SJSA1 (cell line): ENCODE measurements around the gene RPL27. TPM values are rescaled to one million over a fixed set of nuclear protein-coding genes. Genes with fewer than 3 reads are reported as not detected.
"Not testable (repeated sequence)": the region's sequence is repeated elsewhere in the genome, so short reads cannot be mapped to it uniquely, and the experiment has no call there.

Experiments used
- DNase-seq, 2 experiments: peaks; one replicate each; pipeline ENCODE4 v3.0.0-alpha.2; 2015 to 2020; ENCODE audit warnings: low spot score in 2 of 2, low read depth in 1 of 2
- H3K27ac ChIP-seq: fragments of 250-450 bp; sonication (Bioruptor Pico); 2 replicates; pipeline ENCODE4 v1.5.1; 2020; ENCODE audit warnings: mild to moderate bottlenecking, moderate library complexity
- H3K27me3 ChIP-seq: fragments of 250-450 bp; sonication (Bioruptor Pico); replicated peaks from 2 replicates; pipeline ENCODE4 v1.5.1; 2020; ENCODE audit warnings: mild to moderate bottlenecking, moderate library complexity
- H3K36me3 ChIP-seq: fragments of 250-450 bp; sonication (Bioruptor Pico); 2 replicates; pipeline ENCODE4 v1.5.1; 2020; ENCODE audit warnings: mild to moderate bottlenecking
- H3K4me1 ChIP-seq: fragments of 250-450 bp; sonication (Bioruptor Pico); replicated peaks from 2 replicates; pipeline ENCODE4 v1.6.1; 2021; ENCODE audit warnings: mild to moderate bottlenecking
- H3K4me3 ChIP-seq: fragments of 250-450 bp; sonication (Bioruptor Pico); 2 replicates; pipeline ENCODE4 v1.5.1; 2020; ENCODE audit warnings: mild to moderate bottlenecking
- H3K9me3 ChIP-seq: fragments of 250-450 bp; sonication (Bioruptor Pico); replicated peaks from 2 replicates; pipeline ENCODE4 v1.5.1; 2020; ENCODE audit warnings: mild to moderate bottlenecking
- total RNA-seq: library from RNA; depleted of rRNA; stranded (reverse); fragments of >200 nt; shearing (Covaris generic); gene quantifications from 2 replicates; pipeline ENCODE4 v1.2.3, GENCODE V29; 2014; rRNA removed

RPL27 gene
- total RNA-seq, result 605 and 1,189 TPM in 2 replicates

- H3K4me1 ChIP-seq, result peaks cover 32% of the 10 kb centered on the region
- H3K27ac ChIP-seq, result peak within 1 kb of the TSS; percentile 80
- DNase-seq, result peak; percentile 98 to 99
- H3K36me3 ChIP-seq, result peaks cover 57% of the 10 kb centered on the region
- H3K9me3 ChIP-seq, result no peaks in the 10 kb centered on the region
- peak within 1 kb of the TSS; percentile 61 for H3K4me3 ChIP-seq
- no peaks in the 10 kb centered on the region for H3K27me3 ChIP-seq
These were observed at the start of gene RPL27 for GRCh38 chr17:42997984-42998938. Gene RPL27, plus strand, starts transcription at chr17:42998419. Its CDS starts 332 bp downstream, at chr17:42998751.

DNA sequence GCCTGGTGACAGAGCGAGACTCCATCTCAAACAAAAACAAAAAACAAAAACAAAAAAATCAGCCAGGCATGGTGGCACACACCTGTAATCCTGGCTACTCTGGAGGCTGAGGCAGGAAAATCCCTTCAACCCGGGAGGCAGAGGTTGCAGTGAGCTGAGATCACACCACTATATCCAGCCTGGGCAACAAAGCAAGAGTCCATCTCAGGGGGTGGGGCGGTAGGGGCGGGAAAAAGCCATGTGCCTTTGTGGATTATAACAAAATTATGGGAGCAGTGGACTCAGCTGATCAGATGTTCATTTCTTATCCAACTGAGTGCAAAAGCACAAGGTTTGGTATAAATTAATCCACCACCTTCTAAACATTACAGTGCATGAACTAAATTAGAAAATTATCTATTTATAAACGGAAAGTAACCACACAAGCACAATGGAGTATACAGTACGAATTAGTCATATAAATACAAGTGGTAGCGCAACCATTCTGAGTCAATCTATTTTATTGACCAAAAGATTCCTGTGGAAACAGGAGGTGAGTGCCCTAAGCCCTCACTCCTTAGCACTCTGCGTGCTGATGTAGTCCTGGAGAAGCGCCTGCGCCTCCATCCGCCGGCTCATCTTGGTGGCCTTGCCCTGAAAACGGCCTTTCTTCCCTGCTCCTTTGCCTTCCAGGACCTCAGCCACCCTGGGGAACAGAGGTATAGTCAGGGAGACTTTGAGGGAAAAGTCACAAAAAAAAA is 48.0 kb upstream of the RPL27 start:
- Histone ChIP-seq H3K9me3 (no peaks in the 10 kb centered on the region), H3K36me3 (peaks cover 49% of the 10 kb centered on the region), H3K27ac (no peak overlapping the region), H3K27me3 (no peaks in the 10 kb centered on the region), H3K4me1 (peaks cover 20% of the 10 kb centered on the region), H3K4me3 (no peak overlapping the region)
- DNase-seq, result peak; percentile 64 to 73

GRCh38 chr17:42953669-42954068 is 44.5 kb upstream of the RPL27 start:
- Histone ChIP-seq H3K4me3 (no peak overlapping the region), H3K9me3 (no peaks in the 10 kb centered on the region), H3K4me1 (peaks cover 20% of the 10 kb centered on the region), H3K27me3 (no peaks in the 10 kb centered on the region), H3K27ac (no peak overlapping the region), H3K36me3 (peaks cover 72% of the 10 kb centered on the region)
- no peak for DNase-seq

- Histone ChIP-seq H3K36me3 (peaks cover 42% of the 10 kb centered on the region), H3K4me1 (peaks cover 3% of the 10 kb centered on the region; the same call in 1 of the 2 replicates), H3K27me3 (no peaks in the 10 kb centered on the region), H3K27ac (peak within 1 kb of the TSS; percentile 71), H3K9me3 (no peaks in the 10 kb centered on the region), H3K4me3 (peak within 1 kb of the TSS; percentile 60)
- peak; percentile 89 to 90 for DNase-seq
These were observed 33.9 kb upstream of the RPL27 start, which contains the start of gene AARSD1 for GRCh38 chr17:42964161-42964932. Gene AARSD1, minus strand, starts transcription at chr17:42964454. Its CDS starts 14 bp downstream, at chr17:42964440.

- DNase-seq, result no peak
- Histone ChIP-seq H3K36me3 (peaks cover 6% of the 10 kb centered on the region; the same call in 1 of the 2 replicates), H3K9me3 (no peaks in the 10 kb centered on the region), H3K27me3 (no peaks in the 10 kb centered on the region), H3K4me1 (peaks cover 3% of the 10 kb centered on the region; the same call in 1 of the 2 replicates), H3K27ac (no peak overlapping the region), H3K4me3 (no peak overlapping the region)
These were observed 30.3 kb upstream of the RPL27 start for GRCh38 chr17:42967925-42968324.

- Histone ChIP-seq H3K4me3 (no peak overlapping the region), H3K9me3 (no peaks in the 10 kb centered on the region), H3K27ac (no peak overlapping the region), H3K36me3 (no peaks in the 10 kb centered on the region), H3K4me1 (no peaks in the 10 kb centered on the region; the same call in 1 of the 2 replicates), H3K27me3 (no peaks in the 10 kb centered on the region)
- DNase-seq, result no peak
These were observed 29.1 kb upstream of the RPL27 start for GRCh38 chr17:42969001-42969581.

DNA sequence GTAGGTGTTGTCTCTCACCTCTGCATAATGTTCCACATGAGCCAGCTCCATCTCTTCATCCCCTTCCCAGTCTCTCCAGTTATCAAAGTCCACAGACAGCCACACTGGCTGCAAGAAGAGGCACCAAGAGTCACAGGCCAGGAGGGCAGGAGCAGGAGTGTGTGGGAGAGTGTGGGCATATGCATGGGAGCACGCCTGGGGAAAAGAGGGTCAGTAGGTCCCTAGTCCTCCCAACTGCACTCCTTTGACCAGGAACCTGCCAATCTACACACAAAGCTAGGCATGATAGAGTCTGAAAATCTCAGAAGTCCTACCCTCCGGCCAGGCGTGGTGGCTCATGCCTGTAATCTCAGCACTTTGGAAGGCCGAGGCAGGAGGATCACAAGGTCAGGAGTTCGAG is 26.6 kb upstream of the RPL27 start:
- DNase-seq, result no peak
- no peaks in the 10 kb centered on the region; the same call in 1 of the 2 replicates for H3K4me1 ChIP-seq

GRCh38 chr17:42973323-42973722 is 24.9 kb upstream of the RPL27 start:
- H3K4me3 ChIP-seq, H3K27ac ChIP-seq, H3K4me1 ChIP-seq, DNase-seq, H3K27me3 ChIP-seq, H3K36me3 ChIP-seq, H3K9me3 ChIP-seq: not testable (repeated sequence)

More for the DNA sequence above, 26.6 kb upstream of the RPL27 start:
- H3K4me3 ChIP-seq, result no peak overlapping the region
- H3K36me3 ChIP-seq, result no peaks in the 10 kb centered on the region
- H3K27ac ChIP-seq, result no peak overlapping the region
- H3K27me3 ChIP-seq, result no peaks in the 10 kb centered on the region
- no peaks in the 10 kb centered on the region for H3K9me3 ChIP-seq

DNA sequence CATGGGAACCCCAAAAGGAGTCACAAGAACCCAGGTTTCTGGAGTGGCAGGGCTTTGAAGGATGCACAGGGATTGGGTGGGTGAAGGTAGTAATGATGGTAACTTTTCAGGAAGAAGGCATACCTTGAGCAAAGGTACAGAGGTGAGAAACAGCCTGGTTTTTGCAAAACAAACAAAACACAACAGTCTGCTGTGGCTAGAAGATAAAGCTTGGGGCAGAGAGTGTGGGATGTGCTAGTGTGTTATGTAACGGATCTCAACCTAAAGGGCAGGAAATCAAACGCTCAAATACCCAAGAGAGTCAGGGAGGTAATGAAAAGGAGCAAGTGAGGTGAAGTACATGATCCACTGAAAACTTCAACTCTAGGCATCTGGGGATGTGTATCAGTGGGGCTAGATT is 23.0 kb upstream of the RPL27 start:
- Histone ChIP-seq H3K4me3 (no peak overlapping the region), H3K27ac (no peak overlapping the region), H3K27me3 (no peaks in the 10 kb centered on the region), H3K36me3 (no peaks in the 10 kb centered on the region), H3K4me1 (peaks cover 11% of the 10 kb centered on the region), H3K9me3 (no peaks in the 10 kb centered on the region; the same call in 1 of the 2 replicates)
- no peak for DNase-seq

DNA sequence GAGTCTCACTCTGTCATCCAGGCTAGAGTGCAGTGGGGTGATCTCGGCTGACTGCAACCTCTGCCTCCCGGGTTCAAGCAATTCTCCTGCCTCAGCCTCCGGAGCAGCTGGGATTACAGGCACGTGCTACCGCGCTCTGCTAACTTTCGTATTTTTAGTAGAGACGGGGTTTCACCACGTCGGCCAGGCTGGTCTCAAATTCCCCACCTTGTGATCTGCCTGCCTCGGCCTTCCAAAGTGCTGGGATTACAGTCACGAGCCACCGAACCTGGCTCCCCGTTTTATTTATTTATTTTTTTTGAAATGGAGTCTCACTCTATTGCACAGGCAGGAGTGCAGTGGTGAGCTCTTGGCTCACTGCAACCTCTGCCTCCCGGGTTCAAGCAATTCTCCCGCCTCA is 22.5 kb upstream of the RPL27 start:
- H3K4me3 ChIP-seq, H3K9me3 ChIP-seq, H3K27ac ChIP-seq, DNase-seq, H3K27me3 ChIP-seq, H3K36me3 ChIP-seq: not testable (repeated sequence)
- peaks cover 11% of the 10 kb centered on the region for H3K4me1 ChIP-seq

DNA sequence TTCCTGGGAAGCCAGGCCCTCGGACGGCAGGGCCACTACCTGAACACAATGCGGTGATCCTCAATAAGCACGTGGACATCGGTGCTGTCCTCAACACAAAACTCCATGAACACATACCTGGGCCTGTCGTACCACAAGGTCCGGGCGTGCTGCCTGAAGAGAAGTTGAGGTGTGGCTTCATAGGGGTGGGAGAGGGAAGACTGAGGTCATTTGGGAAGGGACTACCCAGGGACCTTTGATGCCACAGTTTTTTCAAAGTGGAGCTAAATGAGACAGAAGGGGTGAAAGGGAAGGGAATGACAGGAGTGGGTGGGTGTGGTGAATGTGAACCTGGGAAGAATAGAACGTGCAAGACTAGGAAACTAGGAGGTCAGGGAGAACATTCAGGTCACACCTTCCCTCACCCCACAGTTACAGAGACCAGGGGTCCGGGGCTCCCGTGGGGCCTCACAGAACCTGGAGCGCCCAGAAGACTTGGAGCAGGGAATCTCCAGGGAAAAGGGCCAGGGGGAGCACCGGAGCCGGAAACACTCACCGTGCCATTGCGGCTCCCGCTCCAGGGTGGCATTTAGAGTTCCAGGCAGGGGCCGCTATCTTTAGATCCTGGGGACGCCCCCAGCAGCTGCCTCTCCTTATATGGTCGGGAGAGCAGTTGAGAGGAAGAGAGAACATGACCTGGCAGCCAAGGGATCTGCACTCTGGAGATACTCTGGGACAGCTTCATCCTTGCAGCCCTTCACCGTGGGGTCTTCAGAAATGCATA is 18.5 kb upstream of the RPL27 start, which contains the start of gene PTGES3L:
Gene PTGES3L (minus strand): TSS at position 570 of the 763 bp plus-strand sequence. CDS start 27 bp downstream, at position 543.
- DNase-seq, result peak in 1 of 2 experiments; percentile 70
- H3K27me3 ChIP-seq, result no peaks in the 10 kb centered on the region
- peak within 1 kb of the TSS; percentile 55 for H3K27ac ChIP-seq
- peaks cover 15% of the 10 kb centered on the region for H3K36me3 ChIP-seq
- H3K9me3 ChIP-seq, result no peaks in the 10 kb centered on the region; the same call in 1 of the 2 replicates
- H3K4me3 ChIP-seq, result peak within 1 kb of the TSS; percentile 96
- H3K4me1 ChIP-seq, result peaks cover 25% of the 10 kb centered on the region

GRCh38 chr17:42980274-42980765 is 17.9 kb upstream of the RPL27 start, which contains the start of gene RUNDC1:
Gene RUNDC1, plus strand, starts transcription at chr17:42980565. Its CDS starts 12 bp downstream, at chr17:42980577.
- DNase-seq, result peak; percentile 85 to 90
- Histone ChIP-seq H3K36me3 (peaks cover 18% of the 10 kb centered on the region), H3K9me3 (no peaks in the 10 kb centered on the region; the same call in 1 of the 2 replicates), H3K27me3 (no peaks in the 10 kb centered on the region), H3K4me3 (peak within 1 kb of the TSS; percentile 96), H3K27ac (peak within 1 kb of the TSS; percentile 55), H3K4me1 (peaks cover 25% of the 10 kb centered on the region)
